GM03348 (cell line): Measurements from ENCODE around the gene KRTAP10-3.

Experiments
- DNase-seq: peaks from one replicate; pipeline ENCODE4 v3.0.0; 2012; ENCODE audit warnings: low spot score

KRTAP10-3 gene

GRCh38 chr21:44548381-44548780, 10.2 kb downstream of the KRTAP10-3 start:
- DNase-seq: no peak

- no peak for DNase-seq
Measured at GRCh38 chr21:44547656-44548331, 10.8 kb downstream of the KRTAP10-3 start.

- no peak for DNase-seq
Measured at GRCh38 chr21:44544566-44544965, 14.0 kb downstream of the KRTAP10-3 start.

GRCh38 chr21:44542716-44543115, 15.9 kb downstream of the KRTAP10-3 start:
- DNase-seq: no peak

GRCh38 chr21:44540741-44541288, 17.8 kb downstream of the KRTAP10-3 start:
- no peak for DNase-seq

GRCh38 chr21:44539991-44540666, 18.5 kb downstream of the KRTAP10-3 start, which contains the start of gene KRTAP10-1:
KRTAP10-1 (minus strand) TSS chr21:44540195; CDS start chr21:44540150, 45 bp downstream.
- no peak for DNase-seq

- no peak for DNase-seq
Measured at GRCh38 chr21:44539046-44539445, 19.5 kb downstream of the KRTAP10-3 start.

GRCh38 chr21:44537930-44538911, 20.4 kb downstream of the KRTAP10-3 start:
- no peak for DNase-seq

- no peak for DNase-seq
Measured at GRCh38 chr21:44535963-44536362, 22.6 kb downstream of the KRTAP10-3 start.

GRCh38 chr21:44534688-44535087, 23.9 kb downstream of the KRTAP10-3 start:
- no peak for DNase-seq

GRCh38 chr21:44533891-44534627, 24.5 kb downstream of the KRTAP10-3 start:
- no peak for DNase-seq

- DNase-seq: no peak
Measured at GRCh38 chr21:44533121-44533890, 25.3 kb downstream of the KRTAP10-3 start.

GRCh38 chr21:44532712-44533111, 25.9 kb downstream of the KRTAP10-3 start:
- no peak for DNase-seq

- DNase-seq: no peak
Measured at GRCh38 chr21:44531606-44532564, 26.7 kb downstream of the KRTAP10-3 start.

GRCh38 chr21:44530903-44531605, 27.5 kb downstream of the KRTAP10-3 start:
- no peak for DNase-seq

GRCh38 chr21:44530221-44530902, 28.2 kb downstream of the KRTAP10-3 start:
- DNase-seq: no peak

- no peak for DNase-seq
Measured at GRCh38 chr21:44529503-44530125, 29.0 kb downstream of the KRTAP10-3 start.

GRCh38 chr21:44529011-44529421, 29.6 kb downstream of the KRTAP10-3 start:
- no peak for DNase-seq
